ENCODE measurements around the gene SMO.

The SMO gene

GRCh38 chr7:129256221-129256620 lies 67.8 kb downstream of the SMO start:
- no peak for TF ChIP-seq EZH2 (IDR thresholded peaks at IDR 0.05; ENCODE audit: borderline replicate concordance, low read depth, low read length, severe bottlenecking)
- TF ChIP-seq CTCF (IDR thresholded peaks at IDR 0.05; ENCODE audit: borderline replicate concordance, extremely low read depth, low read length, poor library complexity, severe bottlenecking) = no peak
- H3K27ac ChIP-seq (ENCODE audit: low read length) = no peak overlapping the region
- no peak overlapping the region for H3K9ac ChIP-seq (ENCODE audit: low read depth, low read length)
- H3K9me3 ChIP-seq (ENCODE audit: insufficient read depth, low read length, severe bottlenecking) = no peaks in the 10 kb centered on the region
- H3K27me3 ChIP-seq (ENCODE audit: insufficient read depth, low read length, poor library complexity) = no peaks in the 10 kb centered on the region
- no peaks in the 10 kb centered on the region for H3K79me2 ChIP-seq (ENCODE audit: insufficient read depth, low read length)
- H3K4me1 ChIP-seq (ENCODE audit: insufficient read depth, low read length) = 0 out of 2 replicates have a peak, but pooled peaks cover 5% of the 10 kb centered on the region
- H4K20me1 ChIP-seq (ENCODE audit: insufficient read depth, low read length) = no peaks in the 10 kb centered on the region
- H2AFZ ChIP-seq (ENCODE audit: low read depth, low read length) = no peak overlapping the region
- no peak for ATAC-seq (ENCODE audit: insufficient read depth, low read depth)
- DNase-seq = no peak
- no peak overlapping the region for H3K4me3 ChIP-seq (ENCODE audit: low read depth in 1 of 2, low read length in 2 of 2)
- no peaks in the 10 kb centered on the region for H3K36me3 ChIP-seq (ENCODE audit: insufficient read depth, low read length)
- H3K4me2 ChIP-seq (ENCODE audit: insufficient read depth, low read length) = no peak overlapping the region

- Histone ChIP-seq H3K27me3 (ENCODE audit: insufficient read depth, low read length, poor library complexity) (no peaks in the 10 kb centered on the region), H2AFZ (ENCODE audit: low read depth, low read length) (no peak overlapping the region), H3K27ac (ENCODE audit: low read length) (no peak overlapping the region), H4K20me1 (ENCODE audit: insufficient read depth, low read length) (no peaks in the 10 kb centered on the region), H3K4me2 (ENCODE audit: insufficient read depth, low read length) (no peak overlapping the region), H3K9ac (ENCODE audit: low read depth, low read length) (no peak overlapping the region), H3K36me3 (ENCODE audit: insufficient read depth, low read length) (no peaks in the 10 kb centered on the region), H3K79me2 (ENCODE audit: insufficient read depth, low read length) (no peaks in the 10 kb centered on the region), H3K4me1 (ENCODE audit: insufficient read depth, low read length) (peaks cover 8% of the 10 kb centered on the region), H3K9me3 (ENCODE audit: insufficient read depth, low read length, severe bottlenecking) (no peaks in the 10 kb centered on the region), H3K4me3 (ENCODE audit: low read depth in 1 of 2, low read length in 2 of 2) (no peak overlapping the region)
- DNase-seq = no peak
- TF ChIP-seq EZH2 (IDR thresholded peaks at IDR 0.05; ENCODE audit: borderline replicate concordance, low read depth, low read length, severe bottlenecking) (no peak), CTCF (IDR thresholded peaks at IDR 0.05; ENCODE audit: borderline replicate concordance, extremely low read depth, low read length, poor library complexity, severe bottlenecking) (no peak)
- ATAC-seq (ENCODE audit: insufficient read depth, low read depth) = no peak
Observed at GRCh38 chr7:129257168-129257567, 68.7 kb downstream of the SMO start.

GRCh38 chr7:129258649-129259389 lies 70.4 kb downstream of the SMO start:
- no peak overlapping the region for H3K9ac ChIP-seq (ENCODE audit: low read depth, low read length)

More at GRCh38 chr7:129258649-129259389, 70.4 kb downstream of the SMO start:
- Histone ChIP-seq H3K4me1 (ENCODE audit: insufficient read depth, low read length) (peaks cover 14% of the 10 kb centered on the region), H3K9me3 (ENCODE audit: insufficient read depth, low read length, severe bottlenecking) (no peaks in the 10 kb centered on the region), H2AFZ (ENCODE audit: low read depth, low read length) (no peak overlapping the region), H3K4me2 (ENCODE audit: insufficient read depth, low read length) (no peak overlapping the region), H3K79me2 (ENCODE audit: insufficient read depth, low read length) (no peaks in the 10 kb centered on the region), H3K27me3 (ENCODE audit: insufficient read depth, low read length, poor library complexity) (no peaks in the 10 kb centered on the region), H3K36me3 (ENCODE audit: insufficient read depth, low read length) (no peaks in the 10 kb centered on the region), H3K4me3 (ENCODE audit: low read depth in 1 of 2, low read length in 2 of 2) (no peak overlapping the region), H4K20me1 (ENCODE audit: insufficient read depth, low read length) (no peaks in the 10 kb centered on the region), H3K27ac (ENCODE audit: low read length) (no peak overlapping the region)
- no peak for TF ChIP-seq EZH2 (IDR thresholded peaks at IDR 0.05; ENCODE audit: borderline replicate concordance, low read depth, low read length, severe bottlenecking)
- TF ChIP-seq CTCF (IDR thresholded peaks at IDR 0.05; ENCODE audit: borderline replicate concordance, extremely low read depth, low read length, poor library complexity, severe bottlenecking) = no peak
- no peak for DNase-seq
- ATAC-seq (ENCODE audit: insufficient read depth, low read depth) = no peak
